Smooth muscle cell of the pulmonary artery (primary cell): ENCODE measurements around the gene BAG1. TPM values are rescaled to one million over a fixed set of nuclear protein-coding genes. Genes with fewer than 3 reads are reported as not detected.

Experiments used
- total RNA-seq: library from RNA; depleted of rRNA; stranded (reverse); fragments of >200 nt; gene quantifications from 2 replicates; pipeline ENCODE4 v1.2.3, GENCODE V29; 2014

The BAG1 gene
- total RNA-seq, result 15.5 and 22.3 TPM in 2 replicates

GRCh38 chr9:33264473-33265177 lies at the start of gene BAG1, which contains the start of gene CHMP5:
BAG1 (minus strand) TSS chr9:33264708.
CHMP5 (plus strand) TSS chr9:33265049; CDS start chr9:33265079, 30 bp downstream.

DNA sequence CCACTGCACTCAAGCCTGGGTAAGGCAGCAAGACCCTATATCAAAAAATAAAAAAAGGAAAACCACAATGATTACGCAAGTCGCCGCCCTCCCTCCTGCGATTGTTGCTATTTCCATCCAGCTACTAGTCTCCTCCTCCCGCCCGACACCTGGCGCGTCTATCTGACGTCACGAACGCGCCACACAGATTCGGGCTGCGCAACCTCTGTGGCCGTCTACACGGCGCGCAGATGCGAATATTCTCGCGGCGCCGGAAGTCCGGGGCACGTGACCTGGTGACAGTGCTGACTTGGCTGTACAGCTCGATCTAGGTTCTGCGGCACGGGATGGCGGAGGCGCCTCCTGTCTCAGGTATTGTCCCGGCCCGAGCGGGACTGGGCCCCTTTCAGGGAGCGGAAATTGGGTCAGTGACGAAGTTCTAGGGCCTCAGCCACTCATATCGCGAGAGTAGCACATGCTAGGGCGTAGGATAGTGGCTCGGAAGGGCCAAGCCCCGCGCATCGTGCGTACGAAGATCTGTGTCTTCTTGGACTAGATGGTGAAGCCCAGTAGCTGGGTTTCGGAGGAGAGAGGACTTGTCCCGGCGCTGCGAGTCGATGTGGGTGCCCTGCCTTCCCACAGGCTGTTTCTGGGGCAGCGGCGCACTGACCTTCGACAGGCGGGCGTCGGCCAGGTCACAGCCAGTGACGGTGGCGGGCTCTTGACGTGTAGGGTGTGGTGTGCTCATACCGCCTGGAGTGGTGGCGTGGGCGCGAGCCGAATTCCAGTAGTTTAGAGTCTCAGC lies 25.9 kb upstream of the BAG1 start, which contains the start of gene NFX1:
NFX1 (plus strand) TSS at position 270 of the 784 bp plus-strand sequence; CDS start at position 327, 57 bp downstream.

DNA sequence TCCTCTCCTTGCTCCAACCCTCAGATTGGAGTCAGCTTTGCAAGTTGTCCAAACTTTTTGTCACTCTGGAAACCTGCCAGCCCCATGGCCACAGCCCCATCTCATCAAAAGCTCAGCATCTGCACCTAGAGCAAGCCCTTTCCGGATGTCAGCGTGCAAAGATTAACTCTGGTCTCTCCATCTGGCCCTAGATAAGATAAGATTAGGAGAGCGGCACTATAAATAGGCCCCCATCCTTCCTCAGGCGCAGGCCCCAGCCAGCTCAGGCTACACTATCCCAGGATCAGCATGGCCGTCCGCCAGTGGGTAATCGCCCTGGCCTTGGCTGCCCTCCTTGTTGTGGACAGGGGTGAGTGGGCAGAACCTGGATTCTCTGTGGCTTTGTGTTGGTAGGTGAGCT lies 24.6 kb downstream of the BAG1 start, which contains the start of gene SPINK4:
SPINK4 (plus strand) TSS at position 247 of the 400 bp plus-strand sequence; CDS start at position 289, 42 bp downstream.

Other genes starting within 250 kb of the BAG1 start
- 71.3 and 85.9 TPM in 2 replicates for gene DNAJA1, start 239.4 kb downstream of the BAG1 start, total RNA-seq
- gene SMU1, start 188.0 kb downstream of the BAG1 start, total RNA-seq, result 25.8 and 31.2 TPM in 2 replicates
- 118 and 169 TPM in 2 replicates for gene B4GALT1, start 97.4 kb downstream of the BAG1 start, total RNA-seq
- gene SPINK4, start 24.5 kb downstream of the BAG1 start, total RNA-seq, result 0.91 TPM in 1 of 2 replicates, not detected in the other
- 86.9 and 96.8 TPM in 2 replicates for gene CHMP5, start 341 bp upstream of the BAG1 start, total RNA-seq
- 27.4 and 30.3 TPM in 2 replicates for gene NFX1, start 25.8 kb upstream of the BAG1 start, total RNA-seq
- gene AQP7, start 137.9 kb upstream of the BAG1 start, total RNA-seq, result 0.13 TPM in 1 of 2 replicates, not detected in the other
- gene AQP3, start 182.9 kb upstream of the BAG1 start, total RNA-seq, result 0.66 and 1.0 TPM in 2 replicates
- 24.0 and 39.5 TPM in 2 replicates for gene NOL6, start 209.2 kb upstream of the BAG1 start, total RNA-seq